HCT116 (cell line): Measurements from ENCODE around the gene PCDHGC5.

Experiments
- ATF3 ChIP-seq: IDR thresholded peaks from 2 replicates; pipeline ENCODE4 v1.6.1; 2012
- CTCF ChIP-seq, 3 experiments: fragments of 200-600 bp in 1 of 3; sonication (generic) in 1 of 3; IDR thresholded peaks in 2 of 3; conservative IDR thresholded peaks in 1 of 3; 2 replicates each; pipeline ENCODE4 v1.5.1; 2012 to 2017; ENCODE audit warnings: low read depth in 2 of 3, low read length in 2 of 3, antibody characterized with exemption in 1 of 3, borderline replicate concordance in 1 of 3, control low read depth in 1 of 3, mild to moderate bottlenecking in 1 of 3, mixed read lengths in 1 of 3, mixed run types in 1 of 3, moderate library complexity in 1 of 3; ENCODE audit not compliant: insufficient read depth in 1 of 3
- EZH2 ChIP-seq: fragments of 200-600 bp; sonication (generic); IDR thresholded peaks from 2 replicates; pipeline ENCODE4 v1.6.1; 2017; ENCODE audit warnings: antibody characterized with exemption, mixed run types
- POLR2A ChIP-seq: IDR thresholded peaks from 2 replicates; pipeline ENCODE4 v1.7.0; 2011; ENCODE audit warnings: borderline replicate concordance; ENCODE audit not compliant: insufficient read depth, insufficient read length; ENCODE audit errors: extremely low read depth
- POLR2AphosphoS5 ChIP-seq: IDR thresholded peaks from 2 replicates; pipeline ENCODE4 v1.6.1; 2011; ENCODE audit warnings: mild to moderate bottlenecking, low read depth, low read length, moderate library complexity
- REST ChIP-seq: IDR thresholded peaks from 2 replicates; pipeline ENCODE4 v1.6.1; 2012; ENCODE audit warnings: low read depth
- SRF ChIP-seq: IDR thresholded peaks from 2 replicates; pipeline ENCODE4 v1.6.1; 2012; ENCODE audit warnings: low read depth
- TCF7L2 ChIP-seq: IDR thresholded peaks from 2 replicates; pipeline ENCODE4 v1.7.0; 2011; ENCODE audit warnings: borderline replicate concordance, inconsistent platforms; ENCODE audit not compliant: insufficient read depth, insufficient read length; ENCODE audit errors: extremely low read depth
- YY1 ChIP-seq: IDR thresholded peaks from 2 replicates; pipeline ENCODE4 v1.6.1; 2011; ENCODE audit warnings: low read length, low read depth, moderate library complexity, mild to moderate bottlenecking; ENCODE audit not compliant: insufficient replicate concordance; ENCODE audit errors: extremely low read depth
- ZBTB33 ChIP-seq: IDR thresholded peaks from 2 replicates; pipeline ENCODE4 v1.6.1; 2011; ENCODE audit warnings: mild to moderate bottlenecking, low read length, moderate library complexity; ENCODE audit not compliant: insufficient replicate concordance; ENCODE audit errors: extremely low read depth

- TF ChIP-seq EZH2 (no peak), CTCF (IDR thresholded peaks at IDR 0.05 in 2 of 3, conservative IDR thresholded peaks at IDR 0.05 in 1 of 3; ENCODE audit: borderline replicate concordance in 1 of 3, insufficient read depth in 1 of 3, low read depth in 2 of 3, low read length in 2 of 3) (no peak), ATF3 (no peak), TCF7L2 (no peak), YY1 (no peak), ZBTB33 (no peak), POLR2AphosphoS5 (no peak), SRF (no peak), REST (no peak), POLR2A (no peak)
These were observed 25.7 kb downstream of the PCDHGC5 start for GRCh38 chr5:141514330-141515133.
